Measurements from ENCODE around the gene MPRIP.
"Not testable (repeated sequence)": the region's sequence is repeated elsewhere in the genome, so short reads cannot be mapped to it uniquely, and the experiment has no call there.

MPRIP gene

GRCh38 chr17:17147821-17148220, 105.6 kb downstream of the MPRIP start:
- peak; percentile 19 to 20 for DNase-seq (ENCODE audit: low read depth in 2 of 2)

GRCh38 chr17:17149520-17150447, 107.5 kb downstream of the MPRIP start:
- DNase-seq (ENCODE audit: low read depth in 2 of 2) = no peak

GRCh38 chr17:17150448-17150800, 108.2 kb downstream of the MPRIP start:
- no peak for DNase-seq (ENCODE audit: low read depth in 2 of 2)

GRCh38 chr17:17151055-17151454, 108.8 kb downstream of the MPRIP start:
- DNase-seq (ENCODE audit: low read depth in 2 of 2) = peak; percentile 36 to 42

- no peak for DNase-seq (ENCODE audit: low read depth in 2 of 2)
These were observed 109.3 kb downstream of the MPRIP start for GRCh38 chr17:17151541-17151940.

GRCh38 chr17:17151962-17152361, 109.7 kb downstream of the MPRIP start:
- peak; percentile 57 for DNase-seq (ENCODE audit: low read depth in 2 of 2)

- no peak for DNase-seq (ENCODE audit: low read depth in 2 of 2)
These were observed 110.1 kb downstream of the MPRIP start for GRCh38 chr17:17152385-17152784.

GRCh38 chr17:17153071-17153470, 110.8 kb downstream of the MPRIP start:
- DNase-seq (ENCODE audit: low read depth in 2 of 2) = no peak

GRCh38 chr17:17153709-17154108, 111.5 kb downstream of the MPRIP start:
- no peak for DNase-seq (ENCODE audit: low read depth in 2 of 2)

GRCh38 chr17:17154556-17154955, 112.3 kb downstream of the MPRIP start:
- DNase-seq (ENCODE audit: low read depth in 2 of 2) = no peak

- no peak for DNase-seq (ENCODE audit: low read depth in 2 of 2)
These were observed 112.7 kb downstream of the MPRIP start for GRCh38 chr17:17154981-17155380.

- no peak for DNase-seq (ENCODE audit: low read depth in 2 of 2)
These were observed 113.3 kb downstream of the MPRIP start for GRCh38 chr17:17155568-17155967.

- peak in 1 of 2 experiments; percentile 9 for DNase-seq (ENCODE audit: low read depth in 2 of 2)
These were observed 113.8 kb downstream of the MPRIP start for GRCh38 chr17:17156107-17156506.

GRCh38 chr17:17156511-17156910, 114.3 kb downstream of the MPRIP start:
- DNase-seq (ENCODE audit: low read depth in 2 of 2) = no peak

GRCh38 chr17:17157041-17157440, 114.8 kb downstream of the MPRIP start:
- no peak for DNase-seq (ENCODE audit: low read depth in 2 of 2)

- not testable (repeated sequence) for DNase-seq (ENCODE audit: low read depth in 2 of 2)
These were observed 116.2 kb downstream of the MPRIP start for GRCh38 chr17:17158506-17158905.

GRCh38 chr17:17159571-17159970, 117.3 kb downstream of the MPRIP start:
- no peak for DNase-seq (ENCODE audit: low read depth in 2 of 2)

GRCh38 chr17:17161121-17161520, 118.9 kb downstream of the MPRIP start:
- DNase-seq (ENCODE audit: low read depth in 2 of 2) = no peak

GRCh38 chr17:17161759-17162158, 119.5 kb downstream of the MPRIP start:
- DNase-seq (ENCODE audit: low read depth in 2 of 2) = no peak

GRCh38 chr17:17164156-17164555, 121.9 kb downstream of the MPRIP start:
- no peak for DNase-seq (ENCODE audit: low read depth in 2 of 2)

GRCh38 chr17:17164676-17165075, 122.4 kb downstream of the MPRIP start:
- no peak for DNase-seq (ENCODE audit: low read depth in 2 of 2)

- DNase-seq (ENCODE audit: low read depth in 2 of 2) = no peak
These were observed 123.5 kb downstream of the MPRIP start for GRCh38 chr17:17165666-17166308.

GRCh38 chr17:17166446-17166845, 124.2 kb downstream of the MPRIP start:
- no peak for DNase-seq (ENCODE audit: low read depth in 2 of 2)
